Retinal pigment epithelial cell (primary cell): ENCODE results near the gene ATP5PB.

Experiments
- DNase-seq: peaks from one replicate; pipeline ENCODE4 v3.0.0-alpha.2; 2010; ENCODE audit warnings: low read depth
- H3K4me3 ChIP-seq: 2 replicates; pipeline ENCODE4 v1.5.1; 2011; ENCODE audit warnings: mild to moderate bottlenecking, low read length, control low read depth, moderate library complexity
- TF ChIP-seq, protein P1 (sequence below): conservative IDR thresholded peaks from 2 replicates; pipeline ENCODE4 v1.5.1; 2011; ENCODE audit warnings: low read depth, low read length, control low read depth, inconsistent platforms

ATP5PB gene

GRCh38 chr1:111448918-111449702 lies at the start of gene ATP5PB, which contains the start of gene WDR77:
Gene ATP5PB (plus strand): TSS chr1:111449464. CDS start chr1:111449542, 78 bp downstream.
Gene WDR77 (minus strand): TSS chr1:111449256. CDS start chr1:111449169, 87 bp downstream.
- TF ChIP-seq, protein P1, sequence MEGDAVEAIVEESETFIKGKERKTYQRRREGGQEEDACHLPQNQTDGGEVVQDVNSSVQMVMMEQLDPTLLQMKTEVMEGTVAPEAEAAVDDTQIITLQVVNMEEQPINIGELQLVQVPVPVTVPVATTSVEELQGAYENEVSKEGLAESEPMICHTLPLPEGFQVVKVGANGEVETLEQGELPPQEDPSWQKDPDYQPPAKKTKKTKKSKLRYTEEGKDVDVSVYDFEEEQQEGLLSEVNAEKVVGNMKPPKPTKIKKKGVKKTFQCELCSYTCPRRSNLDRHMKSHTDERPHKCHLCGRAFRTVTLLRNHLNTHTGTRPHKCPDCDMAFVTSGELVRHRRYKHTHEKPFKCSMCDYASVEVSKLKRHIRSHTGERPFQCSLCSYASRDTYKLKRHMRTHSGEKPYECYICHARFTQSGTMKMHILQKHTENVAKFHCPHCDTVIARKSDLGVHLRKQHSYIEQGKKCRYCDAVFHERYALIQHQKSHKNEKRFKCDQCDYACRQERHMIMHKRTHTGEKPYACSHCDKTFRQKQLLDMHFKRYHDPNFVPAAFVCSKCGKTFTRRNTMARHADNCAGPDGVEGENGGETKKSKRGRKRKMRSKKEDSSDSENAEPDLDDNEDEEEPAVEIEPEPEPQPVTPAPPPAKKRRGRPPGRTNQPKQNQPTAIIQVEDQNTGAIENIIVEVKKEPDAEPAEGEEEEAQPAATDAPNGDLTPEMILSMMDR, result no peak
- H3K4me3 ChIP-seq, result peak within 1 kb of the TSS; percentile 100
- DNase-seq, result peak; percentile 95

GRCh38 chr1:111399792-111400610 lies 49.3 kb upstream of the ATP5PB start:
- H3K4me3 ChIP-seq, result no peak overlapping the region
- DNase-seq, result peak; percentile 7
- TF ChIP-seq, protein P1, result peak; percentile 76

DNA sequence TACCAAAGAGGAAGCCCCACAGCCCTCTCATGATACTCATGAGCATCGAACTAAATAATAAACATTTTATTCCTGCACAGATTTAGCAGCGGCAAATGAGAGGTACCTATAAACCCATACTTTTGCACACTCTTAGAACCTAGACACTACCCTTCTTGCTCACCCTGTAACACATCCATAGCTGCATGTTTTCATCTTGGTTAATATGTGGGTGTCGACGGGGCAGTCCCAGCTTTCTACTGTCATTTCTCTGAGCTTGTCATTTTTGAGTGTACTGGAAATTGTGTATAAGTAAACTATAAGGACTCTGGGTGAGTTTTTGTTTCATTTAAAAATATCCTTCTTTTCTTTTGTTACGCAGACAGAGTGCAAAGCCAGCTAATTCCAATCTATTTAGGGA lies 47.2 kb upstream of the ATP5PB start:
- no peak overlapping the region for H3K4me3 ChIP-seq
- no peak for DNase-seq
- TF ChIP-seq, protein P1, result no peak

DNA sequence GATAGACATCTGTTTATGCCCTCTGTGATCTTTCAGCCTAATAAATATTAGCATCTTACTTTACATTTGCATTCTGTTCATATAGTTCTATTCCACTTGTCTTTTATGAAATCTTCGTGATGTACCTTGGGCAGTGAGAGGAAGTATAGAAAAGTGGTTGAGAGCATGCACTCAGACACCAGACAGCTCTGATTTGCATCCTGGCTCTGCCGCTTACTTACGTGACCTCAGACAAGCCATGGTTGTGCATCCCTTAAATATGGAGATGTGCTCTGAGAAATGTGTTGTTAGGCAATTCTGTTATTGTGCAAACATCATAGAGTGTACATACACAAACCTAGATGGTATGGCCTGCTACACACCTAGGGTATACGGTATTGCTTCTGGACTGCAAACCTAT lies 44.7 kb upstream of the ATP5PB start:
- TF ChIP-seq, protein P1, result no peak
- no peak for DNase-seq
- H3K4me3 ChIP-seq, result no peak overlapping the region

GRCh38 chr1:111406321-111406768 lies 42.9 kb upstream of the ATP5PB start:
- H3K4me3 ChIP-seq, result no peak overlapping the region
- no peak for DNase-seq
- TF ChIP-seq, protein P1, result no peak

- TF ChIP-seq, protein P1, result no peak
- no peak for DNase-seq
Measured at GRCh38 chr1:111407301-111407700, 42.0 kb upstream of the ATP5PB start.

More at GRCh38 chr1:111407301-111407700, 42.0 kb upstream of the ATP5PB start:
- no peak overlapping the region for H3K4me3 ChIP-seq
